AG04449 (cell line): Measurements from ENCODE around the gene WSCD2.
A peak's percentile ranks its signal among the peaks of the same experiment; 100 is the strongest.

ENCODE experiments used
- CTCF ChIA-PET: fragments of 350-600 bp; formaldehyde crosslinking; extraction: SDS; loops from one replicate; lab custom pipeline; 2021; ENCODE audit warnings: antibody characterized with exemption; lab: Yijun Ruan, JAX
- POLR2A ChIA-PET: fragments of 400-600, 350-600 bp; formaldehyde crosslinking; extraction: SDS; loops from one replicate; lab custom pipeline; 2020; ENCODE audit warnings: antibody characterized with exemption, inconsistent platforms; lab: Yijun Ruan, JAX
- DNase-seq: peaks from one replicate; pipeline ENCODE4 v3.0.0-alpha.2; 2010; ENCODE audit warnings: low read depth, low spot score
- H3K4me3 ChIP-seq: 2 replicates; pipeline ENCODE4 v1.5.1; 2011; ENCODE audit warnings: low read depth, mild to moderate bottlenecking, control low read depth, low read length
- TF ChIP-seq, protein P1 (sequence below): IDR thresholded peaks from one replicate; pipeline ENCODE4 v1.5.1; 2011; ENCODE audit warnings: mild to moderate bottlenecking, moderate library complexity, low read length, control low read depth, inconsistent platforms; ENCODE audit not compliant: insufficient read depth; ENCODE audit errors: missing control alignments

Gene WSCD2

GRCh38 chr12:108129017-108129812, at the start of gene WSCD2:
Gene WSCD2 (plus strand): TSS chr12:108129288. CDS start chr12:108195833, 66,545 bp downstream.
- ChIA-PET POLR2A (no interaction called here), CTCF (no interaction called here)
- TF ChIP-seq, protein P1, sequence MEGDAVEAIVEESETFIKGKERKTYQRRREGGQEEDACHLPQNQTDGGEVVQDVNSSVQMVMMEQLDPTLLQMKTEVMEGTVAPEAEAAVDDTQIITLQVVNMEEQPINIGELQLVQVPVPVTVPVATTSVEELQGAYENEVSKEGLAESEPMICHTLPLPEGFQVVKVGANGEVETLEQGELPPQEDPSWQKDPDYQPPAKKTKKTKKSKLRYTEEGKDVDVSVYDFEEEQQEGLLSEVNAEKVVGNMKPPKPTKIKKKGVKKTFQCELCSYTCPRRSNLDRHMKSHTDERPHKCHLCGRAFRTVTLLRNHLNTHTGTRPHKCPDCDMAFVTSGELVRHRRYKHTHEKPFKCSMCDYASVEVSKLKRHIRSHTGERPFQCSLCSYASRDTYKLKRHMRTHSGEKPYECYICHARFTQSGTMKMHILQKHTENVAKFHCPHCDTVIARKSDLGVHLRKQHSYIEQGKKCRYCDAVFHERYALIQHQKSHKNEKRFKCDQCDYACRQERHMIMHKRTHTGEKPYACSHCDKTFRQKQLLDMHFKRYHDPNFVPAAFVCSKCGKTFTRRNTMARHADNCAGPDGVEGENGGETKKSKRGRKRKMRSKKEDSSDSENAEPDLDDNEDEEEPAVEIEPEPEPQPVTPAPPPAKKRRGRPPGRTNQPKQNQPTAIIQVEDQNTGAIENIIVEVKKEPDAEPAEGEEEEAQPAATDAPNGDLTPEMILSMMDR: peak; percentile 0
- peak within 1 kb of the TSS; percentile 29 for H3K4me3 ChIP-seq
- DNase-seq: no peak

GRCh38 chr12:108079721-108080120, 49.4 kb upstream of the WSCD2 start:
- DNase-seq: no peak
- no peak overlapping the region for H3K4me3 ChIP-seq
- POLR2A ChIA-PET: no interaction called here
- CTCF ChIA-PET: no interaction called here
- TF ChIP-seq, protein P1: no peak

DNA sequence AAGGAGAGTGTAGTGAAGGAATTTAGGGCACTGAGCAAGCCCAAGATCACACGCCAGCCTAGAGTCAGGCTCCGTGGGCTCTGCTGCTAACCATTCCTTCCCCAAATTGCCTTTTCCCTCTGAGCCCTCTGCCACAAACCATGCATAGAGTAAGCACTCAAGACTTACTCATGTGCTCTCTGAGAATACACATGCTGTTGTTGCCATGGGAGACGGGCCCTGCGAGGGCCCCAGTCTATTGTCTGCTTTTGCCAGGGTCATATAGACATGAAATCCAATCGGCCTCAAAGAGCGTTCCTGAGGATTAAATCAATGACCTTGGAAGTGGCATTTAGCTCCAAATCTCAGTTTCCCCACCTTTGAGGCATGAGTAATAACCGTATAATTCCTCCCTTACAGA, 48.7 kb upstream of the WSCD2 start:
- no peak for DNase-seq
- ChIA-PET CTCF (no interaction called here), POLR2A (no interaction called here)
- no peak overlapping the region for H3K4me3 ChIP-seq
- TF ChIP-seq, protein P1: no peak

DNA sequence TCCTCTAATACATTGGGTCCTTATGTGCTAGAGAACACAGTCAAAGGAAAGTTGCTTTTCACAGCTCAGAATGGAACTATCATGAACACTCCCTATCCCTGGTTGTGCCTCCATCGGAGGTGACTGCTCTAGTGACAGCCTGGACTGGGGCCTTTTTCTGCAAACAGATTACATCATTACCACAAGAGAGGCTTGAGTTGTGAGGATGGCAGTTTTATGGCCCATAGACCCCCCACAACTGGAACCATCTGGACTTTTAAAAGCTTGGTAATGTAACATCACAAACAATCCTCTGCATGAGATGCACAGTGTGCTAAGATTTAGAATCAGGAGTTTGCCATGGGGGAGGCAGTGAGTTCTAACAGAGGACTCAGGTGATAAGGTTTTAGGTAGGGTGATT, 46.6 kb upstream of the WSCD2 start:
- DNase-seq: no peak
- ChIA-PET CTCF (no interaction called here), POLR2A (no interaction called here)
- no peak overlapping the region for H3K4me3 ChIP-seq
- TF ChIP-seq, protein P1: no peak

- TF ChIP-seq, protein P1: no peak
- POLR2A ChIA-PET: no interaction called here
These were observed 41.2 kb upstream of the WSCD2 start for GRCh38 chr12:108087900-108088299.

GRCh38 chr12:108090107-108090899, 38.8 kb upstream of the WSCD2 start:
- H3K4me3 ChIP-seq: no peak overlapping the region
- CTCF ChIA-PET: no interaction called here
- TF ChIP-seq, protein P1: no peak
- no peak for DNase-seq
- POLR2A ChIA-PET: no interaction called here

More at GRCh38 chr12:108087900-108088299, 41.2 kb upstream of the WSCD2 start:
- H3K4me3 ChIP-seq: no peak overlapping the region
- no peak for DNase-seq
- CTCF ChIA-PET: no interaction called here
